Psoas muscle (tissue), 8 donors: ENCODE results near the gene RRBP1. TPM values are rescaled to one million over a fixed set of nuclear protein-coding genes. Genes with fewer than 3 reads are reported as not detected.

Experiments
- ATAC-seq, 4 donors: fragments of 200-7000 bp; cut with Tn5 transposase; one replicate each; pipeline ENCODE4 v1.9.1; 2020; ENCODE audit warnings: moderate library complexity in 3 of 4, mild to moderate bottlenecking in 2 of 4
- DNase-seq, 2 donors: peaks; one replicate each; pipeline ENCODE4 v3.0.0-alpha.2; 2020
- H3K27ac ChIP-seq: fragments of 200-600 bp; one replicate; pipeline ENCODE4 v1.8.0; 2022
- H3K27me3 ChIP-seq, 3 donors: fragments of 200-600 bp in 1 of 3; one replicate each; pipeline versions ENCODE4 v1.6.1 to v1.8.0; 2013 to 2022; ENCODE audit warnings: low read length in 2 of 3, mild to moderate bottlenecking in 2 of 3, moderate library complexity in 1 of 3; ENCODE audit not compliant: insufficient read depth in 3 of 3
- H3K36me3 ChIP-seq, 2 donors: fragments of 200-600 bp in 1 of 2; one replicate each; pipeline versions ENCODE4 v1.6.1 to v1.8.0; 2013 to 2022; ENCODE audit warnings: low read depth in 1 of 2, mild to moderate bottlenecking in 1 of 2, moderate library complexity in 1 of 2; ENCODE audit not compliant: insufficient read depth in 1 of 2
- H3K4me1 ChIP-seq: fragments of 200-600 bp; one replicate; pipeline ENCODE4 v1.8.0; 2022
- H3K4me3 ChIP-seq: fragments of 200-600 bp; one replicate; pipeline ENCODE4 v1.8.0; 2022; ENCODE audit warnings: mild to moderate bottlenecking
- H3K9me3 ChIP-seq: fragments of 200-600 bp; one replicate; pipeline ENCODE4 v1.8.0; 2022
- WGBS, 3 donors: extraction: QIAGEN DNeasy Blood & Tissue Kit; methylation state at CpG; one replicate each; pipeline versions ENCODE4 v1.1.6 to v1.1.7; 2013; 5-methylcytosine and 5-hydroxymethylcytosine counted together
- intact Hi-C, 2 donors: fragments of 100-400 bp; cut with DNase I; formaldehyde crosslinking; loops; one replicate each; pipeline versions ENCODE4 v1.11.0 to v1.14.2; 2022
- polyA plus RNA-seq, 3 donors: library from polyadenylated mRNA; stranded (reverse); fragments of 200-250 nt; gene quantifications; one replicate each; pipeline ENCODE4 v1.2.3, GENCODE V29; 2013
- total RNA-seq, 4 donors: library from RNA; stranded (reverse); fragmentation: NEBNext Ultra II Directional in 2 of 4; extraction: Animal tissue kit (Norgen Biotek cat#: 25700) in 2 of 4; gene quantifications; one replicate each; pipeline versions ENCODE4 v1.2.1 to v1.2.4, GENCODE V29; 2021 to 2023
- TF ChIP-seq, protein P1 (sequence below): fragments of 200-600 bp; IDR thresholded peaks from one replicate; pipeline ENCODE4 v1.8.0; 2022; ENCODE audit warnings: antibody characterized with exemption
- donor health status: healthy with polysubstance abuse.
- donor health status: DM: no; HTN: no; CAD: no; lungs with moderate emphysema.
- donor health status: Bipolar disorder and iron deficiency.
- donor health status: healthy.
- donor health status: DM: yes; HTN: yes; CAD: no.
- donor health status: DM: no; HTN: no; CAD: no.
- donor health status: DM: no; HTN: no; CAD: no.
- donor health status: DM: yes; HTN: yes; CAD: no.

RRBP1 gene
- total and polyA plus RNA-seq, 7 donors, result 14.2 to 40.8 (median 21.8) TPM

DNA sequence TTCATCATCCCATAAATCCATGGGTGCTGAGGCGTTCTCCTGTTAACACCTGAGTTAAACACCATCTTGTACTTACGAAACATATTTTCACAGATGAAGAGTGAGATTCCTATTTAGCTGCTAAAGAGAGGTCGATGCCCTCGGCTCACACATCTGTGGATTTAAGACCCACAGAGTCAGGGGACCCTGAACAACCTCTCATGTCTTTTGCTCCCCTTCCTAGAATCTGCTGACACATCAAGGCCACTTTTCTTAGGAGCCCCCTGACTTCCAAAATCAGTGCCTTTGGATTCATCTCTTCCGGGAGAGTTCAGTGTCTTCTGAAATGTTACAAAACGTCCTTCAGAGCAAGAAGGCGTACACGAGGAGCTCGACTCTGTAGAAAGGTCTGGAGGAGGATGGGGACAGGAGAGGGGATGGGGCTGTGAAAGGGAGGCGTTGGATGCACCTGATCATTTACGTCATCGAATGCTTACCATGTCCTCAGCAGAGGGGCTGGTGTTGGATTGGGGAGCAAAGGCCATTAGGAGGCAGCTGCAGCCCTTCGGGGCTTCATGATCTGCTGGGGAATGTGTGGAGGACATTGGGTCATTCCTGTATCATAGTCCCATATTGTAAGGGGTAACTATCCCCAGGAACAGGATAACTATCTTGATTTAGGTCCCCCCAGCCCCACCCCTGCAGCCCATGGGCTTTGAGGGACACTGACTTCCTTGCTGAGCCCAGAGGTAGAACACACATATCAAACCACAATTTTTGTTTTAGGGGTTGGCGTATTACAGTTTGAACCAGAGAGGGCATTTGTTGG is 40.7 kb upstream of the RRBP1 start:
- H3K9me3 ChIP-seq, result no peaks in the 10 kb centered on the region
- TF ChIP-seq, protein P1, sequence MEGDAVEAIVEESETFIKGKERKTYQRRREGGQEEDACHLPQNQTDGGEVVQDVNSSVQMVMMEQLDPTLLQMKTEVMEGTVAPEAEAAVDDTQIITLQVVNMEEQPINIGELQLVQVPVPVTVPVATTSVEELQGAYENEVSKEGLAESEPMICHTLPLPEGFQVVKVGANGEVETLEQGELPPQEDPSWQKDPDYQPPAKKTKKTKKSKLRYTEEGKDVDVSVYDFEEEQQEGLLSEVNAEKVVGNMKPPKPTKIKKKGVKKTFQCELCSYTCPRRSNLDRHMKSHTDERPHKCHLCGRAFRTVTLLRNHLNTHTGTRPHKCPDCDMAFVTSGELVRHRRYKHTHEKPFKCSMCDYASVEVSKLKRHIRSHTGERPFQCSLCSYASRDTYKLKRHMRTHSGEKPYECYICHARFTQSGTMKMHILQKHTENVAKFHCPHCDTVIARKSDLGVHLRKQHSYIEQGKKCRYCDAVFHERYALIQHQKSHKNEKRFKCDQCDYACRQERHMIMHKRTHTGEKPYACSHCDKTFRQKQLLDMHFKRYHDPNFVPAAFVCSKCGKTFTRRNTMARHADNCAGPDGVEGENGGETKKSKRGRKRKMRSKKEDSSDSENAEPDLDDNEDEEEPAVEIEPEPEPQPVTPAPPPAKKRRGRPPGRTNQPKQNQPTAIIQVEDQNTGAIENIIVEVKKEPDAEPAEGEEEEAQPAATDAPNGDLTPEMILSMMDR, result no peak
- no peak for DNase-seq
- H3K27me3 ChIP-seq, result no peaks in the 10 kb centered on the region
- H3K36me3 ChIP-seq, result no peaks in the 10 kb centered on the region
- no peak overlapping the region for H3K4me3 ChIP-seq
- ATAC-seq, result no peak
- H3K27ac ChIP-seq, result no peak overlapping the region
- WGBS, 3 donors, result 81 to 83% (median 82%) methylated on average over 14 of the region's 14 CpGs
- intact Hi-C loops, result no loop called here
- H3K4me1 ChIP-seq, result no peaks in the 10 kb centered on the region

DNA sequence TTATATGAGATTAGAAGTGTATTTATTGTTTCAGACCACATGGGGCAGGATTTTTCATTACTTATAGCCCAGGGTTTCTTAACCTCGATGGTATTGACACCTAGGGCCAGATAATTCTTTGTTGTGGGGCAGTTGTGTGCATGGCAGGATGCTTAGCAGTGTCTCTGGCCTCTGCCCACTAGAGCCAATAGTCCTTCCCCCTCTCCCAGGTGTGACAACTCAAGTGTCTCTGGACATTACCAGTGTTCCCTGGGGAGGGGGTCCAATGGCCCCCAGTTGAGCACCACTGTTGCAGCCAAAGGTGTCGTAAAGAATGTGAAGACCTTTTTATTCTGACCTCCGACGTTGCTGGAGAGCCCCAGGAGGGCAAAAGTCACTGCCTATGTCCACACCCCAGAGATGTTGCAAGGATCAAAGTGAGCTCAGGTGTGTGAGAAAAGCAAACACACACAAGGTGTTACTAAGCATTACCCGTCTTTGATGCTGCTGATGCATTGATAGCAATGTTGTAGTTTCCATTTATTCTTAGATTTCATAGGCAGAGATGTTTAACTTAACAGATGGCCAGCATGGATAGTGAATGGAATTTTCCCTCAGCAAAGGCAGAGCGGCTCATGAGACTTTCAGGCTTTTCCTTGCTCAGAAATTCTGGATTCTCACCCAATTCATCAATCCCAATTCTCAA is 39.9 kb upstream of the RRBP1 start:
- TF ChIP-seq, protein P1, result no peak
- Histone ChIP-seq H3K27me3 (no peaks in the 10 kb centered on the region), H3K9me3 (no peaks in the 10 kb centered on the region), H3K36me3 (no peaks in the 10 kb centered on the region), H3K4me1 (no peaks in the 10 kb centered on the region), H3K27ac (no peak overlapping the region), H3K4me3 (no peak overlapping the region)
- WGBS, 3 donors, result 54 to 68% (median 61%) methylated on average over 6 of the region's 6 CpGs
- ATAC-seq (no peak), DNase-seq (no peak)
- intact Hi-C loops, result no loop called here

DNA sequence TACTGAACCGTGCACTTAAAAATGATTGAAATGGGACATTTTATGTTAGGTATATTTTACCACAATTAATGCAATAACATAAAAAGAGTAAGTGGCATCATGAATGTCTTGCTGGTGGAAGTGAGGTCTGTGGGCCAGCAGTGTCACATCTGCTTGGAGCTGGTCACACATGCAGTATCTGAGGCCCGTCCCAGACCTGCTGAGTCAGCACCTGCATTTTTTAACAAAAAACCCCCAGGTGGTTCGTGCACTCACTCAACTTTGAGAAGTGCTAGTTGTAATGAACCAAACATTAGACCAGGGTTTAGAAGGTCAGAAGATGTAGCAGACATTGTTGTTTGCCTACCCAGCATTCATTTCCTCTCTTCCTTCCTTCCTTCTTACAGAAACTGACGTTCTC is 38.7 kb upstream of the RRBP1 start:
- Histone ChIP-seq H3K27ac (no peak overlapping the region), H3K4me1 (no peaks in the 10 kb centered on the region), H3K9me3 (no peaks in the 10 kb centered on the region), H3K36me3 (no peaks in the 10 kb centered on the region), H3K27me3 (no peaks in the 10 kb centered on the region), H3K4me3 (no peak overlapping the region)
- ATAC-seq (no peak), DNase-seq (no peak)
- TF ChIP-seq, protein P1, result no peak
- 71 to 73% (median 72%) methylated on average over 4 of the region's 4 CpGs for WGBS, 3 donors
- intact Hi-C loops, result no loop called here

DNA sequence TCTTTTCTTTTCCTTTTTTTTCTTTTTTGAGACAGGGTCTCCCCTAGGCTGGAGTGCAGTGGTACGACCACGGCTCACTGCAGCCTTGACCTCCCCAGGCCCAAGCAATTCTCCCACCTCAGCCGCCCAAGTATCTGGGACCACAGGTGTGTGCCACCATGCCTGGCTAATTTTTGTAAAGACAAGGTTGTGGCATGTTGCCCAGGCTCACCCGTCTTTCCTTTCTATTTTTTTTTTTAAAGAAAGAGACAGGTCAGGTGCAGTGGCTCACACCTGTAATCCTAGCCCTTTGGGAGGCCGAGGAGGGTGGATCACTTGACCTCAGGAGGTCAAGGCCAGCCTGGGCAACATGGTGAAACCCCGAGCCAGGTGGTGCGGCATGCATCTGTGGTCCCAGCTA is 34.3 kb upstream of the RRBP1 start:
- Histone ChIP-seq H3K36me3 (no peaks in the 10 kb centered on the region), H3K9me3 (no peaks in the 10 kb centered on the region), H3K27ac (no peak overlapping the region), H3K4me3 (no peak overlapping the region), H3K4me1 (no peaks in the 10 kb centered on the region), H3K27me3 (no peaks in the 10 kb centered on the region)
- ATAC-seq (no peak), DNase-seq (no peak)
- WGBS, 3 donors, result 72 to 93% (median 82%) methylated on average over 7 of the region's 7 CpGs
- intact Hi-C loops, result no loop called here
- TF ChIP-seq, protein P1, result no peak
